HG03280 (cell line): ENCODE results near the gene ATG14.
"Not testable (repeated sequence)": the region's sequence is repeated elsewhere in the genome, so short reads cannot be mapped to it uniquely, and the experiment has no call there.

Source experiments
- ATAC-seq: cut with Tn5 transposase; IDR thresholded peaks from one replicate; pipeline ENCODE4 v1.9.1; 2021; ENCODE audit warnings: mild to moderate bottlenecking, moderate library complexity; ENCODE audit not compliant: unreplicated experiment

Gene ATG14

DNA sequence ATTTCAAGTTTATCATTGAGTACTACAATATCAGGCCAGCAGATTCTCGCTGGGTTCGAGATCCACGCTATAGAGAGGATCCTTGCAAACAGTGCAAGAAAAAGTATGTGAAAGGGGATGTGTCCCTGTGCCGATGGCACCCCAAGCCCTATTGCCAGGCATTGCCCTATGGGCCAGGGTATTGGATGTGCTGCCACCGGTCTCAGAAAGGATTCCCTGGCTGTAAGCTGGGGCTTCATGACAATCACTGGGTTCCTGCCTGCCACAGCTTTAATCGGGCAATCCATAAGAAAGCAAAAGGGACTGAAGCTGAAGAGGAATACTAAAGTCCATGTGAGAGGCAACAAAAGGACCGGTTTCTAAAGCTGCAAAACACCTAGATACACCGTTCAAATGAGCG is 59.4 kb downstream of the ATG14 start:
- ATAC-seq = no peak

GRCh38 chr14:55351111-55351510 is 60.5 kb downstream of the ATG14 start:
- no peak for ATAC-seq

- ATAC-seq = no peak
Measured at GRCh38 chr14:55350461-55350860, 61.2 kb downstream of the ATG14 start.

DNA sequence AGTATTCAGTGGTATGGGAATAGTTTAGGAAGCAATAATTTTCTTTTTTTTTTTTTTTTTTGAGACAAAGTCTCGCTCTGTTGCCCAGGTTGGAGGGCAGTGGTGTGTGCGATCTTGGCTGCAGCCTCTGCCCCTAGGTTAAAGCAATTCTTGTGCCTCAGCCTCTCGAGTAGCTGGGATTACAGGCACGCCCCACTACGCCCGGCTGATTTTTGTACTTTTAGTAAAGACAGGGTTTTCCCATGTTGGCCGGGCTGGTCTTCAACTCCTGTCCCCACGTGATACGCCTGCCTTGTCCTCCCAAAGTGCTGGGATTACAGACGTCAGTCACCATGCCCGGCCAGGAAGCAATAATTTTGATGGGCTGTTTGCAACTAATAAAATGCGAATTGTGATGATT is 62.1 kb downstream of the ATG14 start:
- ATAC-seq = no peak

DNA sequence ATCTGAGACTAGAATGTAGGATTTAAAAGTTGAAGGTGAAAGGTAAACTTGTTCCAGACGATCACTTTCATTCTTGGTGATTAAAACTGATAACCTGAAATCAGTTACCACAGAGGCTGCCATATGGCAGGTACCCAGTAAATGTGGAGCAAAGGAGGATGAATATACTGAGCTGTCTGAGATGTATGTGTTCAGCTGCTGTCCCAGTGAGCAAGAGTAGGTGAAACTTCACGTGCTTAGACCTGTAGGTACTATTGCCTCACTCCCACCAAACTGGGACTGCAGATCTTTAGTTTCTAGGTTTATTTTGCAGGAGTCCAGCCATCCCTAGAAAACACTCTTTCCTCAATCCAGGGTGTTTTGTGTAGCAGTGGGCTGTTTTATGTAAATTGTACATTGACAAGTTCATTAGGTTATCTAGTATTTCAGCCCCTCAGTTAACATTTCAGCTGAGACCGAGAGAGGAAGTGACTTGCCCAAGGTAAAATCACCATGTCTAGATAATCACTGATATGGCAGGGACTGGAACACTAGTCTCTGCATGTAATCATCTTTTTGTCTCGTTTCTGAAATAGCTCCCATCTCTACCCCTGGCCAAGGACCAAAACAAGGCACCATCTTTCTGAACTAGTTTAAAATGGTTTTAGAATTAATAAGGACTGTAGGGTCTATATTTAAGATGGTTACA is 62.7 kb downstream of the ATG14 start:
- peak; percentile 58 for ATAC-seq

GRCh38 chr14:55347748-55348147 is 63.9 kb downstream of the ATG14 start:
- ATAC-seq = no peak

- ATAC-seq = no peak
Measured at GRCh38 chr14:55347040-55347439, 64.6 kb downstream of the ATG14 start.

DNA sequence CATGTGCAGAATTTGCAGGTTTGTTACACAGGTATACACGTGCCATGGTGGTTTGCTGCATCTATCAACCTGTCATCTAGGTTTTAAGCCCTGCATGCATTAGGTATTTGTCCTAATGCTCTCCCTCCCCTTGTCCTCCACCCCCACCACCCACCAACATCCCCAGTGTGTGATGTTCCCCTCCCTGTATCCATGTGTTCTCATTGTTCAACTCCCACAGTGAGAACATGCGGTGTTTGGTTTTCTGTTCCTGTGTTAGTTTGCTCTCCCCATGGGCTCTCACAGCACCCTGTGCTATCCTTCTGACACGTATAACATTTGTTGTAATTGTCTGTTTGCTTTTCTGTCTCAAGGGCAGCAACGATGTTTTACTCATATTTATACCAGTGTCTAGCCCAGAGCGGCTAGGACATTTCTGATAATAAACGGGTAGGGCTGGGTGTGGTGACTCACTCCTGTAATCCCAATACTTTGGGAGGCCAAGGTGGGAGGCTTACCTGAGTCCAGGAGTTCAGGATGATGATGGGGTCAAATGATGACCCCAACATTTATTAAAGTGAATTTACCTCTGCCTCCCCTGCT is 67.0 kb downstream of the ATG14 start:
- not testable (repeated sequence) for ATAC-seq

DNA sequence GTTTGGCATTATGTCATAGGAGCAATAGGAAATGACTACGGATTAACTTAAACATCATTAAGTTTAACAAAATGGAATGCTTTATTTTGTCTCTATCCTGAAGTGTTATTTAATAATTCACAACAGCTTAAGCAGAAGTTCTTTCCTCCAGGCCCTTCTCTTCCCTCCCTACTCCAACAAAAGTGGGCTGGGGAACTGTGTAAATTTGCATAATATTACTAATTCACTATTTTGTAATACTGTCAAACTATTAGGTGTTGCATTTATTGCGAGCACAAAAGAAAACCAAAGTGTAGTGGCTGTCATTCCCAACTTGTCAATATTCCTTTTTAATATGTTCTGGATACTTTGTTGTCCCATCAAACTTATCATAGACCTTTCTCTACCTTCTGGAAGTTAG is 69.8 kb downstream of the ATG14 start:
- no peak for ATAC-seq

DNA sequence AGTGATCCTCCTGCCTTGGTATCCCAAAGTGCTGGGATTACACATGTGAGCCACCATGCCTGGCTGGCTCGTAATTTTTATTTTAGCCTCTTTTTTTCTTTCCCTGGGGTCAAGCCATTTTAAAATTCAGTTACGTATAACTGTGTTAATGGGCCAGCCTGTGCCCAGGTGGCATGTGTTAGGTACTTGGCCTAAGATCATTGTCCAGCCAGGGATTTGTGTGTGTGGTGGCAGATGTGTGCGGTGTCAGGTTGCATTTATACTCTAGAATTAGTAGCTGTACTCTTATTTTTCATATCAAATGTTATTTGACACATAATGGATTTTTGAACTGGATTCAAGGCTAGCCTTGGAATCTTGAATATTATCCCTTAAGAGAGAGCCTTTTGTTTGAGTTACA is 71.1 kb downstream of the ATG14 start:
- no peak for ATAC-seq

- ATAC-seq = peak; percentile 77
Measured at GRCh38 chr14:55339770-55340169, 71.9 kb downstream of the ATG14 start.

DNA sequence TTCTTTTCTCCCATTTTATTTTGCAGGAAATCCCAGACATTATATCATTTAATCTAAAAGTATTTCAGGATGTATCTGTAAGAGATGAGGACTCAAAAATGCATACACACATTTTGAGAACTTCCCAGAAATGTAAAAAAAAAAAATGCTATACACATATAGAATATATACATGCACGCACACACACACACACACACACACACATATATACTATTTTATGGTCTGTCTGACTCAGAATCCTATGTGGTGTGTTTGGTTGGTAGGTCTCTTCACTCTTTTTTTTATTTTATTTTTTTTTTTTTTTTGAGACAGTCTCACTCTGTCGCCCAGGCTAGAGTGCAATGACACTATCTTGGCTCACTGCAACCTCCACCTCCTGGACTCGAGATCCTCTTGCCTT is 74.9 kb downstream of the ATG14 start:
- ATAC-seq = no peak

DNA sequence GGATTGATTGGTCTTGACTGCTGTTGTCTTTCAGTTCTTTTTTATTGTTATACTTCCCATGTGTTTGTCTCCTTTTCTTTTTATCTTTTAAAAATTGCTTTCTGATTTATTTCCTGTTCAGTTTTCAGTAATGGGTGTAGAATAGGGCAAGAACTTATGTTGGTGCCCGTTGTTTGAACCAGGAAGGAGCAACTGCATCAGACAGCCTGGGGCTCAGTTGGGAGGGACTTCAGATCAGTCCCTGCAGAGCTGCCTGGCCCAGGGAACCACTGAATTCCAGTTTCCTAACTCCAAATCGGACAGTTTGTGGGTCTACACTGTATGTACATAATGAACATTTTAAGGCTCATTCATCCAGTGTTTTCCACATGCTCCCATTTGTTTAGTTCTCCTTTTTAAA is 75.5 kb downstream of the ATG14 start:
- ATAC-seq = no peak

GRCh38 chr14:55333711-55334485 is 77.7 kb downstream of the ATG14 start:
- ATAC-seq = no peak

DNA sequence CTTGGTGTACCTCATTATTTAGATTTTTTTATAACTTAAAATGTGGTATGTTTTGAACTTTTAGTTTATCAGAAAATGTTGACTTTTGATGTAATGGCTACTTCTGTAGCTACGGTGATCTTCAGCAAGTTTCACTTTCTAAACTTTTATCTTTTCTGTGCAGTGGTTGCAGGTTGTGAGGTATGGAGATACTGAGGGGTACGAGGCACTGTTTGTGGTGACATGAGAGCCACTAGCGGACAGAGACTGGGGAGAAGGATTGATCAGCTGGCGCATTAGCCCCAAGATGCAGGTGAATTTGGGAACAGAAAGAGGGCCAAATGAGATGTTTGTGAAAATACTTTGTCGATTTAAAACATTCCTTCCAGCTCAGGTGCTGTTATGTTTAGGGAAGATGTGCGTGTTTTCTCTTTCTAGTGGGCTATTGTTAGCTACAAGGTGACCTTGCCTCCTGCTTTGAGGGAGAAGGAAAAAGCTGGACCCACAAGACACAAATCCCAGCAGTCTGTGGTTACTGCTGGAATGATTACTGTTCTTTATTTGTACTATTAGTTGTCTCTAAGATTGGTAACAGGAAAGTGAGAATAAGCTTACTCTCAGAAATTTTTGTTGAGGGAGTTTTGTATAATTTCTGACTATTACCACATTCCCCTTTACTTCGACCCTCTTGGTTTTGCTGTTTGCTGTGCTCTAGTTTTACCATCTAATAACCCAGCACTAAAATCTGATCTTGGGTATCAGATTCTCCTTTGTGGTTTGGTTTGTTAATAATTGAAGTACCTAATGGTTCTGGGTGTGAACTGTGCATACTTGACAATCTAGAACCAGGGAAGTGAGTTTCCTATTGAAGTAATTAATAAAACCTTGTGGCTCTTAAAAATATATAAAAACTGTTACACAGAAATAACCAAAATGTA is 78.7 kb downstream of the ATG14 start:
- ATAC-seq = no peak

DNA sequence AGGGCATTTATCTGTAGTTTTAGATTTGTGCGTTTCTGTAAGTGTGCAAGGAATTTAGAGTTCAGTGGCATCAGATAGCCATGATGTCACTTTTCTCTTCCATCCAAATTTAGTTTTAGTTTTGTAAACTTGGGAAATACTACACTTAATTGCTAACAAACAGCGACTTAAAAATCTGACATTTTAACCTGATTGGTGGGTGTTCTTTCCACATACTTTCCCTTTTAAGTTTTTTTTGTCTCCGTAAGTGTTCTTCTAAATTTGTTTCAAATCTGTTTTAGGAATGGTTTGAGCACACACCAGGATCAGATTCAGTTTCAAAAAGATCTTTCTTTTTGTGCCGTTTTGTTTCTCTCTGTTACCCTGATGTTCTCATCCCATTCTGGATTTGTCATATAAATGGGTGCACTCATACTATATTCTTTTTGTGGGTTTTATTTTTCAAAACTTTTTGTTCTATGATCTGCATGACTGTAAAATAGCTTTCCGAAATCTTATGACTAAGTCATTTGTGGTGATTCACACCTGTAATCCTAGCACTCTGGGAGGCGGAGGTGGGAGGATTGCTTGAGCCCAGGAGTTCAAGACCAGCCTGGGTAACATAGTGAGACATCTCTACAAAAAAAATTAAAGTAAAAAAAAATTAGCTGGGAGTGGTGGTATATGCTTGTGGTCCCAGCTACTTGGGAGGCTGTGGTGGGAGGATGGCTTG is 81.5 kb downstream of the ATG14 start:
- no peak for ATAC-seq

- no peak for ATAC-seq
Measured at GRCh38 chr14:55328317-55328716, 83.3 kb downstream of the ATG14 start.

- ATAC-seq = peak; percentile 73
Measured at GRCh38 chr14:55327179-55327578, 84.5 kb downstream of the ATG14 start.

- ATAC-seq = no peak
Measured at GRCh38 chr14:55324812-55325211, 86.8 kb downstream of the ATG14 start.

DNA sequence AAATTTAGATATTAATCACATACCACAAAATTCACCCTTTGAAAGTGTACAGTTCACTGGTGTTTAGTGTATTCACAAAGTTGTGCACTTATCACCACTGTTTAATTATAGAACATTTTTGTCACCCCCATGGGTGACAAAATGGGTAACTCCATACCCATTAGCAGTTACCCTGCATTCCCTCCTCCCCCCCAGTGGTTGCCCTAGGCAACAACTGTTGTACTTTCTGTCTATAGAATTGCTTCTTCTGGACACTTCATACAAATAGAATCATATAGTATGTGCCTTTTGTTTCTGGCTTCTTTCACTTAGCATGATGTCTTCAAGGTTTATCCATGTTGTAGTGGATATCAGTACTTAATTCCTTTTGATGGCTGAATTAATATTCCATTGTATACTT is 87.7 kb downstream of the ATG14 start:
- no peak for ATAC-seq

- ATAC-seq = no peak
Measured at GRCh38 chr14:55318694-55319093, 92.9 kb downstream of the ATG14 start.
